Lower leg skin (tissue), 3 donors: Measurements from ENCODE around the gene KRT86.
"Not testable (repeated sequence)": the region's sequence is repeated elsewhere in the genome, so short reads cannot be mapped to it uniquely, and the experiment has no call there.

ENCODE experiments used
- POLR2A ChIP-seq, 2 donors: fragments of 450-650 bp; IDR thresholded peaks; one replicate each; pipeline ENCODE4 v1.6.1; 2016 to 2017; ENCODE audit warnings: antibody characterized with exemption in 2 of 2, mild to moderate bottlenecking in 1 of 2, moderate library complexity in 1 of 2
- TF ChIP-seq, protein P1 (sequence below), 3 donors: fragments of 450-650 bp; IDR thresholded peaks; one replicate each; pipeline ENCODE4 v1.5.1; 2016; ENCODE audit warnings: antibody characterized with exemption in 3 of 3, mild to moderate bottlenecking in 3 of 3, moderate library complexity in 2 of 3

GRCh38 chr12:52257922-52258321 is 16.5 kb upstream of the KRT86 start:
- TF ChIP-seq, protein P1, sequence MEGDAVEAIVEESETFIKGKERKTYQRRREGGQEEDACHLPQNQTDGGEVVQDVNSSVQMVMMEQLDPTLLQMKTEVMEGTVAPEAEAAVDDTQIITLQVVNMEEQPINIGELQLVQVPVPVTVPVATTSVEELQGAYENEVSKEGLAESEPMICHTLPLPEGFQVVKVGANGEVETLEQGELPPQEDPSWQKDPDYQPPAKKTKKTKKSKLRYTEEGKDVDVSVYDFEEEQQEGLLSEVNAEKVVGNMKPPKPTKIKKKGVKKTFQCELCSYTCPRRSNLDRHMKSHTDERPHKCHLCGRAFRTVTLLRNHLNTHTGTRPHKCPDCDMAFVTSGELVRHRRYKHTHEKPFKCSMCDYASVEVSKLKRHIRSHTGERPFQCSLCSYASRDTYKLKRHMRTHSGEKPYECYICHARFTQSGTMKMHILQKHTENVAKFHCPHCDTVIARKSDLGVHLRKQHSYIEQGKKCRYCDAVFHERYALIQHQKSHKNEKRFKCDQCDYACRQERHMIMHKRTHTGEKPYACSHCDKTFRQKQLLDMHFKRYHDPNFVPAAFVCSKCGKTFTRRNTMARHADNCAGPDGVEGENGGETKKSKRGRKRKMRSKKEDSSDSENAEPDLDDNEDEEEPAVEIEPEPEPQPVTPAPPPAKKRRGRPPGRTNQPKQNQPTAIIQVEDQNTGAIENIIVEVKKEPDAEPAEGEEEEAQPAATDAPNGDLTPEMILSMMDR (IDR thresholded peaks at IDR 0.05), result not testable (repeated sequence)
- not testable (repeated sequence) for TF ChIP-seq POLR2A (IDR thresholded peaks at IDR 0.05)
